HG02981 (cell line): ENCODE results near the gene PLEKHG5.

Experiments used
- ATAC-seq: cut with Tn5 transposase; IDR thresholded peaks from one replicate; pipeline ENCODE4 v1.9.1; 2021; ENCODE audit warnings: mild to moderate bottlenecking, moderate library complexity; ENCODE audit not compliant: unreplicated experiment

PLEKHG5 gene

GRCh38 chr1:6491480-6491962 lies at the start of gene PLEKHG5:
PLEKHG5 (minus strand) TSS chr1:6491667; CDS start chr1:6477571, 14,096 bp downstream.
- ATAC-seq, result no peak

GRCh38 chr1:6538956-6539355 lies 47.5 kb upstream of the PLEKHG5 start:
- no peak for ATAC-seq

- no peak for ATAC-seq
These were observed 44.8 kb upstream of the PLEKHG5 start for GRCh38 chr1:6536291-6536690.

- ATAC-seq, result no peak
These were observed 43.7 kb upstream of the PLEKHG5 start for GRCh38 chr1:6535214-6535613.

- ATAC-seq, result no peak
These were observed 42.9 kb upstream of the PLEKHG5 start for GRCh38 chr1:6534248-6534822.

GRCh38 chr1:6531996-6532395 lies 40.5 kb upstream of the PLEKHG5 start:
- no peak for ATAC-seq

- ATAC-seq, result no peak
These were observed 39.2 kb upstream of the PLEKHG5 start for GRCh38 chr1:6530504-6531160.

- ATAC-seq, result no peak
These were observed 37.0 kb upstream of the PLEKHG5 start for GRCh38 chr1:6528492-6528891.

- ATAC-seq, result no peak
These were observed 34.8 kb upstream of the PLEKHG5 start for GRCh38 chr1:6526316-6526715.

- no peak for ATAC-seq
These were observed 32.1 kb upstream of the PLEKHG5 start for GRCh38 chr1:6523566-6523965.

- ATAC-seq, result no peak
These were observed 30.1 kb upstream of the PLEKHG5 start for GRCh38 chr1:6521536-6521935.

- no peak for ATAC-seq
These were observed 28.6 kb upstream of the PLEKHG5 start for GRCh38 chr1:6519935-6520671.

- ATAC-seq, result no peak
These were observed 28.0 kb upstream of the PLEKHG5 start for GRCh38 chr1:6519491-6519934.

- ATAC-seq, result no peak
These were observed 26.0 kb upstream of the PLEKHG5 start for GRCh38 chr1:6517435-6517851.

GRCh38 chr1:6515771-6516170 lies 24.3 kb upstream of the PLEKHG5 start:
- no peak for ATAC-seq

- ATAC-seq, result no peak
These were observed 21.9 kb upstream of the PLEKHG5 start for GRCh38 chr1:6513320-6513801.

GRCh38 chr1:6512908-6513280 lies 21.4 kb upstream of the PLEKHG5 start:
- ATAC-seq, result no peak

GRCh38 chr1:6512245-6512907 lies 20.9 kb upstream of the PLEKHG5 start:
- no peak for ATAC-seq

- ATAC-seq, result no peak
These were observed 20.2 kb upstream of the PLEKHG5 start for GRCh38 chr1:6511561-6512244.

GRCh38 chr1:6511056-6511455 lies 19.6 kb upstream of the PLEKHG5 start:
- no peak for ATAC-seq

- ATAC-seq, result no peak
These were observed 19.0 kb upstream of the PLEKHG5 start for GRCh38 chr1:6510493-6510892.
